HCT116 (cell line): ENCODE results near the gene ICAM1. TPM values are rescaled to one million over a fixed set of nuclear protein-coding genes. Genes with fewer than 3 reads are reported as not detected.
A peak's percentile ranks its signal among the peaks of the same experiment; 100 is the strongest.

Experiments
- ATAC-seq: fragments of 200-7000 bp; cut with Tn5 transposase; 2 replicates; pipeline ENCODE4 v1.9.1; 2020; ENCODE audit warnings: mild to moderate bottlenecking, moderate library complexity
- BruUV-seq: library from RNA; stranded (reverse); fragments of 400-500 nt; replicated peaks from 2 replicates; lab custom pipeline; 2021; lab: Mats Ljungman, UMichigan
- CTCF ChIA-PET: fragments of 300-600 bp; sonication (Branson Sonifier 250); formaldehyde crosslinking; loops from one replicate; lab custom pipeline; 2021; ENCODE audit warnings: antibody characterized with exemption; lab: Charles Lee
- POLR2A ChIA-PET: fragments of 300-600, 350-600 bp; sonication (Branson Sonifier 250); formaldehyde crosslinking; loops from one replicate; lab custom pipeline; 2021; ENCODE audit warnings: antibody characterized with exemption; lab: Charles Lee
- RAD21 ChIA-PET, 2 experiments: fragments of 300-600 bp; sonication (Branson Sonifier 250); formaldehyde crosslinking; loops; one replicate each; lab custom pipeline; 2023; ENCODE audit warnings: low total read pairs in 2 of 2; ENCODE audit not compliant: uncharacterized antibody in 2 of 2, unreplicated experiment in 2 of 2, low non-redundant PET in 1 of 2; lab: Charles Lee
- DNase-seq: peaks from one replicate; pipeline ENCODE4 v3.0.0-alpha.2; 2010; ENCODE audit warnings: low read depth, low spot score
- H2AFZ ChIP-seq: fragments of 200-600 bp; shearing (Covaris generic), sonication (generic); 2 replicates; pipeline ENCODE4 v1.6.1; 2017; ENCODE audit warnings: low read depth, mixed run types, mixed read lengths, antibody characterized with exemption, low read length; ENCODE audit not compliant: poor library complexity, severe bottlenecking
- H3K27ac ChIP-seq: 2 replicates; pipeline ENCODE4 v1.5.1; 2012; ENCODE audit warnings: low read depth, low read length
- H3K27me3 ChIP-seq: fragments of 200-600 bp; sonication (generic); 2 replicates; pipeline ENCODE4 v1.6.1; 2016; ENCODE audit warnings: mixed run types, low read length, mixed read lengths; ENCODE audit not compliant: insufficient read depth
- H3K36me3 ChIP-seq, 2 experiments: fragments of 200-500 bp in 1 of 2; fragments of 200-600 bp in 1 of 2; sonication (Bioruptor generic) in 1 of 2; sonication (generic) in 1 of 2; 2 replicates each; pipeline versions ENCODE4 v1.5.1 to v1.6.1; 2014 to 2016; ENCODE audit warnings: low read length in 2 of 2, inconsistent platforms in 1 of 2, mixed read lengths in 1 of 2, mixed run types in 1 of 2; ENCODE audit not compliant: insufficient read depth in 2 of 2, control insufficient read depth in 1 of 2
- H3K4me1 ChIP-seq, 2 experiments: fragments of 200-600 bp in 1 of 2; sonication (generic) in 1 of 2; 2 replicates each; pipeline versions ENCODE4 v1.5.1 to v1.6.1; 2012 to 2017; ENCODE audit warnings: low read length in 2 of 2, inconsistent platforms in 1 of 2, mild to moderate bottlenecking in 1 of 2, mixed read lengths in 1 of 2, mixed run types in 1 of 2, moderate library complexity in 1 of 2; ENCODE audit not compliant: insufficient read depth in 2 of 2, control insufficient read depth in 1 of 2
- H3K4me2 ChIP-seq: fragments of 200-600 bp; sonication (generic); 2 replicates; pipeline ENCODE4 v1.6.1; 2017; ENCODE audit warnings: mixed run types, low read length, mixed read lengths
- H3K4me3 ChIP-seq, 2 experiments: fragments of 200-600 bp in 1 of 2; sonication (generic) in 1 of 2; replicated peaks in 1 of 2; 2 replicates each; pipeline ENCODE4 v1.5.1; 2011 to 2016; ENCODE audit warnings: low read length in 2 of 2, control low read depth in 1 of 2, low read depth in 1 of 2, mild to moderate bottlenecking in 1 of 2, mixed read lengths in 1 of 2, mixed run types in 1 of 2
- H3K79me2 ChIP-seq: fragments of 200-600 bp; sonication (generic); 2 replicates; pipeline ENCODE4 v1.6.1; 2017; ENCODE audit warnings: mild to moderate bottlenecking, mixed run types, low read length, moderate library complexity, mixed read lengths; ENCODE audit not compliant: insufficient read depth
- H3K9ac ChIP-seq: fragments of 200-600 bp; sonication (generic); 2 replicates; pipeline ENCODE4 v1.6.1; 2016; ENCODE audit warnings: low read length, mixed read lengths
- H3K9me2 ChIP-seq: fragments of 200-600 bp; sonication (generic), shearing (Covaris generic); 2 replicates; pipeline ENCODE4 v1.6.1; 2017; ENCODE audit warnings: mixed run types, mild to moderate bottlenecking, moderate library complexity; ENCODE audit not compliant: insufficient read depth
- H3K9me3 ChIP-seq, 2 experiments: fragments of 200-500 bp in 1 of 2; fragments of 200-600 bp in 1 of 2; sonication (Bioruptor generic) in 1 of 2; sonication (generic) in 1 of 2; 2 replicates each; pipeline ENCODE4 v1.6.1; 2014 to 2017; ENCODE audit warnings: low read length in 2 of 2, mixed read lengths in 2 of 2, inconsistent platforms in 1 of 2, low read depth in 1 of 2, mild to moderate bottlenecking in 1 of 2, mixed run types in 1 of 2, moderate library complexity in 1 of 2; ENCODE audit not compliant: control insufficient read depth in 1 of 2, insufficient read depth in 1 of 2
- H4K20me1 ChIP-seq: fragments of 200-600 bp; sonication (generic), shearing (Covaris generic); 2 replicates; pipeline ENCODE4 v1.6.1; 2017; ENCODE audit warnings: mixed run types, mild to moderate bottlenecking, moderate library complexity; ENCODE audit not compliant: insufficient read depth
- CBX3 ChIP-seq: IDR thresholded peaks from 2 replicates; pipeline ENCODE4 v1.6.1; 2012; ENCODE audit warnings: low read depth
- CEBPB ChIP-seq: IDR thresholded peaks from 2 replicates; pipeline ENCODE4 v1.6.1; 2012; ENCODE audit warnings: low read depth
- POLR2AphosphoS5 ChIP-seq: IDR thresholded peaks from 2 replicates; pipeline ENCODE4 v1.6.1; 2011; ENCODE audit warnings: mild to moderate bottlenecking, low read depth, low read length, moderate library complexity
- RAD21 ChIP-seq: IDR thresholded peaks from 2 replicates; pipeline ENCODE4 v1.6.1; 2012; ENCODE audit warnings: low read depth, mild to moderate bottlenecking
- SIN3A ChIP-seq: IDR thresholded peaks from 2 replicates; pipeline ENCODE4 v1.6.1; 2012; ENCODE audit warnings: low read depth
- TCF7L2 ChIP-seq: IDR thresholded peaks from 2 replicates; pipeline ENCODE4 v1.7.0; 2011; ENCODE audit warnings: borderline replicate concordance, inconsistent platforms; ENCODE audit not compliant: insufficient read depth, insufficient read length; ENCODE audit errors: extremely low read depth
- intact Hi-C: fragments of 100-400 bp; cut with micrococcal nuclease; formaldehyde crosslinking; loops from 2 replicates; pipeline ENCODE4 v1.10.0; 2022
- total RNA-seq: library from RNA; stranded (reverse); gene quantifications from one replicate; pipeline ENCODE4 v1.2.1, GENCODE V29; 2021; ENCODE audit not compliant: unreplicated experiment
- TF ChIP-seq, protein P1 (sequence below), 3 experiments: fragments of 200-600 bp in 1 of 3; sonication (generic) in 1 of 3; IDR thresholded peaks in 2 of 3; conservative IDR thresholded peaks in 1 of 3; 2 replicates each; pipeline ENCODE4 v1.5.1; 2012 to 2017; ENCODE audit warnings: low read depth in 2 of 3, low read length in 2 of 3, antibody characterized with exemption in 1 of 3, borderline replicate concordance in 1 of 3, control low read depth in 1 of 3, mild to moderate bottlenecking in 1 of 3, mixed read lengths in 1 of 3, mixed run types in 1 of 3, moderate library complexity in 1 of 3; ENCODE audit not compliant: insufficient read depth in 1 of 3
- TF ChIP-seq, protein P2 (sequence below): IDR thresholded peaks from 2 replicates; pipeline ENCODE4 v1.6.1; 2012

Gene ICAM1
- total RNA-seq, 1 experiment from 2014 or later, result 5.0 TPM

- peak overlapping the region; percentile 8; the same call in 1 of the 2 replicates for H3K27ac ChIP-seq
- DNase-seq (peak; percentile 47), ATAC-seq (peak; percentile 84)
- ChIA-PET RAD21 (interaction anchor here (0.8 to 3.2 kb wide), 7 partner anchors 10 to 121 kb away, joined by 3 to 31 read pairs (median 6); partner anchors contain the start of gene RAVER1 (in 1 of the 2)), POLR2A (interaction anchor here (0.8 to 2.0 kb wide), 4 partner anchors 11 to 119 kb away, joined by 3 to 9 read pairs (median 6); partner anchors contain the start of gene ICAM5), CTCF (interaction anchor here (0.6 to 7.2 kb wide), 12 partner anchors 8 to 136 kb away, joined by 3 to 131 read pairs (median 6); partner anchors contain the start of genes ICAM5, RAVER1 and TYK2)
- H3K9ac ChIP-seq, result peak overlapping the region; percentile 47
- peak overlapping the region; percentile 22 to 28; a peak in 3 of 4 replicates for H3K4me3 ChIP-seq
- peaks cover 7 to 22% of the 10 kb centered on the region in 2 experiments; a peak in 3 of 4 replicates for H3K4me1 ChIP-seq
- TF ChIP-seq, protein P1, sequence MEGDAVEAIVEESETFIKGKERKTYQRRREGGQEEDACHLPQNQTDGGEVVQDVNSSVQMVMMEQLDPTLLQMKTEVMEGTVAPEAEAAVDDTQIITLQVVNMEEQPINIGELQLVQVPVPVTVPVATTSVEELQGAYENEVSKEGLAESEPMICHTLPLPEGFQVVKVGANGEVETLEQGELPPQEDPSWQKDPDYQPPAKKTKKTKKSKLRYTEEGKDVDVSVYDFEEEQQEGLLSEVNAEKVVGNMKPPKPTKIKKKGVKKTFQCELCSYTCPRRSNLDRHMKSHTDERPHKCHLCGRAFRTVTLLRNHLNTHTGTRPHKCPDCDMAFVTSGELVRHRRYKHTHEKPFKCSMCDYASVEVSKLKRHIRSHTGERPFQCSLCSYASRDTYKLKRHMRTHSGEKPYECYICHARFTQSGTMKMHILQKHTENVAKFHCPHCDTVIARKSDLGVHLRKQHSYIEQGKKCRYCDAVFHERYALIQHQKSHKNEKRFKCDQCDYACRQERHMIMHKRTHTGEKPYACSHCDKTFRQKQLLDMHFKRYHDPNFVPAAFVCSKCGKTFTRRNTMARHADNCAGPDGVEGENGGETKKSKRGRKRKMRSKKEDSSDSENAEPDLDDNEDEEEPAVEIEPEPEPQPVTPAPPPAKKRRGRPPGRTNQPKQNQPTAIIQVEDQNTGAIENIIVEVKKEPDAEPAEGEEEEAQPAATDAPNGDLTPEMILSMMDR (IDR thresholded peaks at IDR 0.05 in 2 of 3, conservative IDR thresholded peaks at IDR 0.05 in 1 of 3; ENCODE audit: borderline replicate concordance in 1 of 3, insufficient read depth in 1 of 3, low read depth in 2 of 3, low read length in 2 of 3), result peak; percentile 91 to 95 (median 94)
- TF ChIP-seq SIN3A, result no peak
- TF ChIP-seq POLR2AphosphoS5, result 0 out of 2 replicates have a peak, but pooled peaks have one; percentile 12
- TF ChIP-seq CEBPB, result no peak
- TF ChIP-seq RAD21, result peak; percentile 99
- TF ChIP-seq CBX3, result peak; percentile 37; the same call in 1 of the 2 replicates
- no peak for TF ChIP-seq TCF7L2
- TF ChIP-seq, protein P2, sequence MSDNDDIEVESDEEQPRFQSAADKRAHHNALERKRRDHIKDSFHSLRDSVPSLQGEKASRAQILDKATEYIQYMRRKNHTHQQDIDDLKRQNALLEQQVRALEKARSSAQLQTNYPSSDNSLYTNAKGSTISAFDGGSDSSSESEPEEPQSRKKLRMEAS, result peak; percentile 74
- no peaks in the 10 kb centered on the region for H3K79me2 ChIP-seq
- no TSS peak for BruUV-seq
- no peaks in the 10 kb centered on the region for H3K9me3 ChIP-seq
- peak overlapping the region; percentile 85 for H2AFZ ChIP-seq
- no peaks in the 10 kb centered on the region for H3K36me3 ChIP-seq
- no peaks in the 10 kb centered on the region for H3K27me3 ChIP-seq
- H3K4me2 ChIP-seq, result peak overlapping the region; percentile 79
- intact Hi-C loops, result loop anchor here (1.0 kb wide), 1 partner anchor 120 kb away; no protein-coding TSS in a partner anchor
- H4K20me1 ChIP-seq, result no peaks in the 10 kb centered on the region
- no peaks in the 10 kb centered on the region for H3K9me2 ChIP-seq
Observed at GRCh38 chr19:10269333-10270179, 1.4 kb upstream of the ICAM1 start.
